Glutamatergic neuron (in vitro differentiated cells): ENCODE measurements around the gene MFSD6. TPM values are rescaled to one million over a fixed set of nuclear protein-coding genes. Genes with fewer than 3 reads are reported as not detected.
"Not testable (repeated sequence)": the region's sequence is repeated elsewhere in the genome, so short reads cannot be mapped to it uniquely, and the experiment has no call there.

Experiments
- DNase-seq: peaks from one replicate; pipeline ENCODE4 v3.0.0; 2022
- H3K27ac Mint-ChIP-seq: one replicate; pipeline ENCODE4 v1.8.0; 2020; ENCODE audit warnings: mild to moderate bottlenecking, mixed read lengths, inconsistent platforms; ENCODE audit not compliant: unreplicated experiment
- H3K27me3 Mint-ChIP-seq: one replicate; pipeline ENCODE4 v1.8.0; 2020; ENCODE audit warnings: mild to moderate bottlenecking, moderate library complexity, mixed read lengths, inconsistent platforms; ENCODE audit not compliant: unreplicated experiment
- H3K36me3 Mint-ChIP-seq: one replicate; pipeline ENCODE4 v1.8.0; 2020; ENCODE audit warnings: mild to moderate bottlenecking, mixed read lengths, inconsistent platforms; ENCODE audit not compliant: unreplicated experiment
- H3K4me1 Mint-ChIP-seq: one replicate; pipeline ENCODE4 v1.8.0; 2020; ENCODE audit warnings: mild to moderate bottlenecking, low read depth, mixed read lengths, inconsistent platforms; ENCODE audit not compliant: unreplicated experiment
- H3K4me3 Mint-ChIP-seq: one replicate; pipeline ENCODE4 v1.8.0; 2020; ENCODE audit warnings: mild to moderate bottlenecking, mixed read lengths, inconsistent platforms; ENCODE audit not compliant: unreplicated experiment
- H3K9me3 Mint-ChIP-seq: one replicate; pipeline ENCODE4 v1.8.0; 2020; ENCODE audit warnings: mild to moderate bottlenecking, moderate library complexity, mixed read lengths, inconsistent platforms; ENCODE audit not compliant: unreplicated experiment
- CTCF ChIP-seq: fragments of 200-600 bp; sonication (generic); IDR thresholded peaks from one replicate; pipeline ENCODE4 v1.5.0; 2021; ENCODE audit not compliant: partially characterized antibody, unreplicated experiment
- long read RNA-seq: library from polyadenylated mRNA; unstranded; transcript quantifications from one replicate; pipeline ENCODE4 v2.0.0, GENCODE V29; 2020; ENCODE audit not compliant: unreplicated experiment
- total RNA-seq: library from RNA; stranded (reverse); fragmentation: NEBNext Ultra II Directional; extraction: Animal tissue kit (Norgen Biotek cat#: 25700); gene quantifications from one replicate; pipeline ENCODE4 v1.2.1, GENCODE V29; 2021; ENCODE audit not compliant: unreplicated experiment

The MFSD6 gene
- 31.0 TPM for total RNA-seq
- long read RNA-seq, partial matches to known transcripts, result 1 of 2 reads
- long read RNA-seq, other reads (novel, unspliced or antisense), result 1 of 2 reads

GRCh38 chr2:190407662-190408537 is at the start of gene MFSD6:
Gene MFSD6, plus strand, starts transcription at chr2:190408355. Its CDS starts 27,675 bp downstream, at chr2:190436030.
- H3K27me3 Mint-ChIP-seq, result no peaks in the 10 kb centered on the region
- H3K4me3 Mint-ChIP-seq, result peak within 1 kb of the TSS; percentile 85
- H3K9me3 Mint-ChIP-seq, result peaks cover 9% of the 10 kb centered on the region
- H3K4me1 Mint-ChIP-seq, result no peaks in the 10 kb centered on the region
- no peak for TF ChIP-seq CTCF
- peak within 1 kb of the TSS; percentile 59 for H3K27ac Mint-ChIP-seq
- no peaks in the 10 kb centered on the region for H3K36me3 Mint-ChIP-seq
- peak; percentile 69 for DNase-seq

GRCh38 chr2:190358655-190359448 is 49.3 kb upstream of the MFSD6 start:
- DNase-seq, H3K9me3 Mint-ChIP-seq, H3K27me3 Mint-ChIP-seq, H3K36me3 Mint-ChIP-seq, H3K4me3 Mint-ChIP-seq: not testable (repeated sequence)
- Mint-ChIP-seq H3K27ac (peak overlapping the region; percentile 77), H3K4me1 (peaks cover 30% of the 10 kb centered on the region)

GRCh38 chr2:190360561-190360960 is 47.6 kb upstream of the MFSD6 start:
- Mint-ChIP-seq H3K9me3 (no peaks in the 10 kb centered on the region), H3K27me3 (peaks cover 1% of the 10 kb centered on the region), H3K36me3 (no peaks in the 10 kb centered on the region), H3K27ac (no peak overlapping the region), H3K4me1 (peaks cover 23% of the 10 kb centered on the region), H3K4me3 (no peak overlapping the region)
- no peak for TF ChIP-seq CTCF
- no peak for DNase-seq

GRCh38 chr2:190360965-190361364 is 47.2 kb upstream of the MFSD6 start:
- H3K9me3 Mint-ChIP-seq, result no peaks in the 10 kb centered on the region
- H3K27ac Mint-ChIP-seq, result no peak overlapping the region
- DNase-seq, result no peak
- H3K27me3 Mint-ChIP-seq, result peaks cover 1% of the 10 kb centered on the region
- no peak for TF ChIP-seq CTCF
- peaks cover 22% of the 10 kb centered on the region for H3K4me1 Mint-ChIP-seq
- no peak overlapping the region for H3K4me3 Mint-ChIP-seq
- H3K36me3 Mint-ChIP-seq, result no peaks in the 10 kb centered on the region

DNA sequence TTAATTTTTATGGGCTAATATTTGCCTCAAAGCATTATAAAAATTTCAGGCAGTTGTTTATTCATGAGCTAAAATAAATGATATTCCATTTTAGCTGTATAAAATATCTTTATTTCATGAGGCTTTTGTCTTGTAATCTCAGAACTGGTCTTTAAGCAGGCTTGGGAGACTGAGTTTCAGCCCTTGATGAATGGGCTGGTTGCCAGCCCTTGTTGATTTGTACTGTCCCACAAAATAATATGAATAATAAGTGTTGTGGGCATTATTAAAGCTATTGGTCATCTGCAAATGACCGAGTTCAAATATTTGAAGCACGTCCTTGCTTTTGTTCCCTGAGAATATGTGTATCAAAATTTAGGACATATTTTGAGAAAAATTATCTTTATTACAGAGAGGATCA is 46.6 kb upstream of the MFSD6 start:
- H3K27ac Mint-ChIP-seq, result no peak overlapping the region
- H3K9me3 Mint-ChIP-seq, result no peaks in the 10 kb centered on the region
- no peak for DNase-seq

More for the DNA sequence above, 46.6 kb upstream of the MFSD6 start:
- H3K4me3 Mint-ChIP-seq, result no peak overlapping the region
- H3K4me1 Mint-ChIP-seq, result peaks cover 16% of the 10 kb centered on the region
- TF ChIP-seq CTCF, result no peak
- H3K36me3 Mint-ChIP-seq, result no peaks in the 10 kb centered on the region
- H3K27me3 Mint-ChIP-seq, result peaks cover 1% of the 10 kb centered on the region
